Measurements from ENCODE around the gene CBX1. TPM values are rescaled to one million over a fixed set of nuclear protein-coding genes. Genes with fewer than 3 reads are reported as not detected.

CBX1 gene
- total and polyA plus RNA-seq, 2 of the 8 experiments (the other 6 are each of a cell fraction or from before 2014, with no cell fraction given): 38.7 to 173 TPM

DNA sequence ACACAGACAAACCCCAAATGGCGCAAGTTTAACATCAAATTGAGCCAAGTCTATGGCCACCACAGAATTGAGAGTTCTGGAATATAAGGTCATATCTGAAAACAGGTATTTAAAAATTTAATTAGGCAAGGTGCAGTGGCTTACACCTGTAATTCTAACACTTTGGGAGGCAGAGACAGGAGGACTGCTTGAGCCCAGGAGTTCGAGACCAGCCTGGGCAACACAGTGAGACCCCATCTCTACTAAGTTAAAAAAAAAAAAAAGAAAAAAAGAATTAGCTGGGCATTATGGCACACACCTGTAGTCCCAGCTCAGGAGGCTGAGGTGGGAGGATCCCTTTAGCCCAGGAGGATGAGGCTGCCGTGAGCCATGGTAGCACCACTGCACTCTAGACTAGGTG lies 34.0 kb downstream of the CBX1 start (continued):
- TF ChIP-seq TBP (IDR thresholded peaks at IDR 0.05; ENCODE audit: low read depth, low read length): no peak
- TF ChIP-seq BCL11A (IDR thresholded peaks at IDR 0.05; ENCODE audit: low read depth in 2 of 2, low read length in 2 of 2): no peak
- no peak for TF ChIP-seq CBX5 (IDR thresholded peaks at IDR 0.05; ENCODE audit: low read depth, low read length)
- no peak for TF ChIP-seq KDM1A (IDR thresholded peaks at IDR 0.05; ENCODE audit: borderline replicate concordance, low read length)
- TF ChIP-seq FOSL1 (IDR thresholded peaks at IDR 0.05; ENCODE audit: insufficient read depth, low read depth, low read length): no peak
- TF ChIP-seq, protein P1, sequence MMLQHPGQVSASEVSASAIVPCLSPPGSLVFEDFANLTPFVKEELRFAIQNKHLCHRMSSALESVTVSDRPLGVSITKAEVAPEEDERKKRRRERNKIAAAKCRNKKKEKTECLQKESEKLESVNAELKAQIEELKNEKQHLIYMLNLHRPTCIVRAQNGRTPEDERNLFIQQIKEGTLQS (IDR thresholded peaks at IDR 0.05; ENCODE audit: insufficient read depth, low read depth, low read length): no peak
- TF ChIP-seq SP2 (IDR thresholded peaks at IDR 0.05; ENCODE audit: low read length): no peak
- TF ChIP-seq EGR1 (IDR thresholded peaks at IDR 0.05; ENCODE audit: borderline replicate concordance, low read depth, low read length): no peak
- TF ChIP-seq, protein P2, sequence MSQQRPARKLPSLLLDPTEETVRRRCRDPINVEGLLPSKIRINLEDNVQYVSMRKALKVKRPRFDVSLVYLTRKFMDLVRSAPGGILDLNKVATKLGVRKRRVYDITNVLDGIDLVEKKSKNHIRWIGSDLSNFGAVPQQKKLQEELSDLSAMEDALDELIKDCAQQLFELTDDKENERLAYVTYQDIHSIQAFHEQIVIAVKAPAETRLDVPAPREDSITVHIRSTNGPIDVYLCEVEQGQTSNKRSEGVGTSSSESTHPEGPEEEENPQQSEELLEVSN (IDR thresholded peaks at IDR 0.05): no peak
